ENCODE measurements around the gene MED27.

MED27 gene

DNA sequence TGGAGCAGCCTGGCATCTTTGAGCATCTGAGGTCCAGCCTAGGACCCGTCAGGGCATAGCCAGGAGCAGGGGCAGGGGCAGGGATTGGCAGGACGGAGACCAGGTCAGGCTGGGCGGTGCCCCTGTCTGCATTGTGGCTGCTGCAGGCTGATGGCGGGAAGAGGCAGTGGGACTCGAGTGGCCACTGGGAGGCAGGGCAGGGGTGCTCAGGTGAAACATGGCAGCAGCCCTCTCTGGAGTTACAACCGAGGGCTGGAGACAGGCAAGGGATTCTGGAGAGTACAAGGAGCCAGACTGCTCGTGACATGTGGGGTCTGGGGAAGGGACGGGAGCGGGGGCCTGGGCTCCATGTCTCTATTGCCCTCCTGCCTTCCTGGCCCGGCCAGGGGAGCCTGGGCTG lies 242.4 kb downstream of the MED27 start:
- no peak overlapping the region for H3K27ac ChIP-seq (ENCODE audit: low read length)
- no peak overlapping the region for H3K4me3 ChIP-seq (ENCODE audit: low read length)
- H3K4me1 ChIP-seq (ENCODE audit: control insufficient read depth, insufficient read depth, low read length) = no peaks in the 10 kb centered on the region
- DNase-seq (ENCODE audit: low read depth, low spot score) = no peak
- no peaks in the 10 kb centered on the region for H3K9me3 ChIP-seq (ENCODE audit: control insufficient read depth, insufficient read depth, low read length)
- WGBS (ENCODE audit: insufficient coverage, insufficient read length) = no CpG with 5 or more reads among the region's 10 CpGs
- H3K27me3 ChIP-seq (ENCODE audit: control insufficient read depth, insufficient read depth, low read length) = no peaks in the 10 kb centered on the region
- H3K36me3 ChIP-seq (ENCODE audit: control insufficient read depth, insufficient read depth, low read length) = no peaks in the 10 kb centered on the region; the same call in 1 of the 2 replicates

DNA sequence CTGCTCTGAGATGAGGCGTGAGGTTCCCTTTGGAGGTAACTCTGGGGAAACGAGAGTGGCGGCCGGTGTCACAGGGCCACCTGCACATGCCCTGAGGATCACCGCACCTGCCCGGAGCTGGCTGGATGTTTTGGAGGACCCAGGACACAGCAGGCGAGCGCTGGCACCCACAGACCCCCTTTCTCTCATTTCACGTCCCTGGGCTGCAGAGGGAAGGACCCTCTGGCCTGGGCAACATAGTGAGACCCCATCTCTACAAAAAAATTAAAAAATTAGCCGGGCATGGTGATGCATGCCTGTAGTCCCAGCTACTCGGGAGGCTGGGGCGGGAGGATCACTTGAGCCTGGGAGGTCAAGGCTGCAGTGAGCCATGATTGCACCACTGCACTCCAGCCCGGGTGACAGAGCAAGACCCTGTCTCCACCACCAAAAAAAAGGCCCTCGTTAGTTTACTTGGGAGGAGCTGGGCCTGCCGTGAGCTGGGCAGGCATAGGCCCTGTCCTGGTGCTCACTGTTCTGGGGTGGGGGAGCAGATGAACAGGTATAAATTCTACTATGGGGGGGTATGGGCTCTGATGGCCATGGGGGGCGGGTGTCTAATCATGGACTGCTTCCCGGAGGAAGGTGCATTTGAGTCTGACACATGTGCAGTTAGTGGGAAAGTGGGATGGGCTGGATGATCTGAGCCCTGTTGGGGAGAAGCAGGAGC lies 242.9 kb downstream of the MED27 start:
- no peak for DNase-seq (ENCODE audit: low read depth, low spot score)
- Histone ChIP-seq H3K9me3 (ENCODE audit: control insufficient read depth, insufficient read depth, low read length) (no peaks in the 10 kb centered on the region), H3K36me3 (ENCODE audit: control insufficient read depth, insufficient read depth, low read length) (no peaks in the 10 kb centered on the region; the same call in 1 of the 2 replicates), H3K4me1 (ENCODE audit: control insufficient read depth, insufficient read depth, low read length) (no peaks in the 10 kb centered on the region), H3K4me3 (ENCODE audit: low read length) (no peak overlapping the region), H3K27me3 (ENCODE audit: control insufficient read depth, insufficient read depth, low read length) (no peaks in the 10 kb centered on the region), H3K27ac (ENCODE audit: low read length) (no peak overlapping the region)
- no CpG with 5 or more reads among the region's 17 CpGs for WGBS (ENCODE audit: insufficient coverage, insufficient read length)

DNA sequence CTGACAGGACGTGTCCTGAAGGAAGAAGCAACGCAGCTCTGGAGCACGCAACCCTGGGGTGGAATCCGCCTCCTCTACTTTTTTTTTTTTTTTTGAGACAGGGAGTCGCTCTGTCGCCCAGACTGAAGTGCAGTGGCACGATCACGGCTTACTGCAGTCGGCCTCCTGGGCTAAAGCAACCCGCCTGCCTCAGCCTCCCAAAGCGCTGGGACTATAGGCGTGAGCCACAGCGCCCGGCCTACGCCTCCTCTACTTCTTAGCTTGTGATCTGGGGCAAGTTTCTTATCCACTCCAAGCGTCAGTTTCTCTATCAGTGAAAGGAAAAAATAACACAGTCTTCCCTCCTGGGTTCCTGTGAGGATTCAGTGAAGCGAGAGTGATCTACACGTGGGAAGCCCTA lies 243.6 kb downstream of the MED27 start:
- no peaks in the 10 kb centered on the region for H3K4me1 ChIP-seq (ENCODE audit: control insufficient read depth, insufficient read depth, low read length)
- no peak overlapping the region for H3K4me3 ChIP-seq (ENCODE audit: low read length)
- no peak overlapping the region for H3K27ac ChIP-seq (ENCODE audit: low read length)
- no CpG with 5 or more reads among the region's 18 CpGs for WGBS (ENCODE audit: insufficient coverage, insufficient read length)
- H3K9me3 ChIP-seq (ENCODE audit: control insufficient read depth, insufficient read depth, low read length) = no peaks in the 10 kb centered on the region
- H3K27me3 ChIP-seq (ENCODE audit: control insufficient read depth, insufficient read depth, low read length) = no peaks in the 10 kb centered on the region
- no peaks in the 10 kb centered on the region for H3K36me3 ChIP-seq (ENCODE audit: control insufficient read depth, insufficient read depth, low read length)
- no peak for DNase-seq (ENCODE audit: low read depth, low spot score)

DNA sequence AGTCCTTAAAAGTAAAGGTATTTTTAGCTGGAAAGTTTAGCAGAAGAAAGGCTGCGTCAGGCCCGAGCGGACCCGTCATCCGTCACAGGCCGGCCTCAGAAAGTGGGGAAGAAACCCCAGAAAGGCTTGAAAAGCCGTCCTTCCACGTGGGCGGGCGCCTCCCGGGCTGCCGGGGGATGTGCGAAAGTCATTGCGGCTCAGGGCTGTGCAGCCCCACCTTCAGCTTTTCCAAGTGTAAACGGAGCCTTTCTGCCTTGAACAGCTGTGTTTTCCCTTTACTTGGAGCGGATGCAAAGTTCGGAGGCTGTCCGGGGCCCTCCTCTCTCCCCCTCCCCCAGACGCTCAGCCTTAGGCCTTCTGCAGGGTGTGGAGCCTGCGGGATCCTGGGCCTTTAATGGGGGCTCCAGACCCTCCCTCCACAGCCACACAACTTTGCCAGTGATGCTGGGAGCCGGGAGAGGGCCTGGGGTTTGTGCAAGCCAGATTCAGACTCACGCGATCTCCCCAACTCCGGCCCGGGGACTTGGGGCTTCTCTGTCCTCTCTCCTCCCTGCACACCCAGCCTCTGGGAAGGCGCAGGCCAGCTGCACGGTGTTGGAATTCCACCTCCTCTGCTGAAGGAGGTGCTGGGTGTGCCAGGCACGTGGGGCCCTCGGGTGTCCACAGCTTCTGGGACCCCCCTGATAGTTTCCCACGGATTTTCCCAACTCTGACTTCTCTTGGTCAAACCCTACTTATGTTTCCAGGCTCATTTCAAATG lies 244.3 kb downstream of the MED27 start:
- no peak overlapping the region for H3K27ac ChIP-seq (ENCODE audit: low read length)
- no peak overlapping the region for H3K4me3 ChIP-seq (ENCODE audit: low read length)
- H3K27me3 ChIP-seq (ENCODE audit: control insufficient read depth, insufficient read depth, low read length) = no peaks in the 10 kb centered on the region
- DNase-seq (ENCODE audit: low read depth, low spot score) = no peak
- no peaks in the 10 kb centered on the region for H3K9me3 ChIP-seq (ENCODE audit: control insufficient read depth, insufficient read depth, low read length)
- no CpG with 5 or more reads among the region's 30 CpGs for WGBS (ENCODE audit: insufficient coverage, insufficient read length)
- H3K4me1 ChIP-seq (ENCODE audit: control insufficient read depth, insufficient read depth, low read length) = no peaks in the 10 kb centered on the region
- H3K36me3 ChIP-seq (ENCODE audit: control insufficient read depth, insufficient read depth, low read length) = no peaks in the 10 kb centered on the region

DNA sequence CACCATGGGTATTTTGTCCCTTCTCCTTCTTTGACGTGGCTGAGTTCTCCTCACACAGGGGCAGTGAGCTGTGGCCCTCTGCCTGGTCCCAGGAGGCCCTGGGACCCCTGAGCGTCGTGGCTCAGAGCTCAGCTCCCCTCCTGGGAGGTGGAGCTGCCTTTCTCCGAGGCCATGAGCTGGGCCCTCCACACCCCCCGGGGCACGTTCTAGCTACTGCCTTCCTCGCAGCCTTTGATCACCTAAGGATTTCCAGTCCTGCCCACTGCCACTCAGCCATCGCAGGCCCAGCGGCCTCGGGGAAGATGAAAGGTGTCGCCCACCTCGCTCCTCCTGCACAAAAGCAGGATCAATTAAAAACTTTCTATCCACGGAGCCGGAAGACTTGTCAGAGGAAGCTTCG lies 244.9 kb downstream of the MED27 start:
- no peak overlapping the region for H3K27ac ChIP-seq (ENCODE audit: low read length)
- no peaks in the 10 kb centered on the region for H3K27me3 ChIP-seq (ENCODE audit: control insufficient read depth, insufficient read depth, low read length)
- no peaks in the 10 kb centered on the region for H3K9me3 ChIP-seq (ENCODE audit: control insufficient read depth, insufficient read depth, low read length)
- H3K4me3 ChIP-seq (ENCODE audit: low read length) = no peak overlapping the region
- WGBS (ENCODE audit: insufficient coverage, insufficient read length) = no CpG with 5 or more reads among the region's 15 CpGs
- no peak for DNase-seq (ENCODE audit: low read depth, low spot score)
- H3K36me3 ChIP-seq (ENCODE audit: control insufficient read depth, insufficient read depth, low read length) = no peaks in the 10 kb centered on the region
- H3K4me1 ChIP-seq (ENCODE audit: control insufficient read depth, insufficient read depth, low read length) = no peaks in the 10 kb centered on the region

DNA sequence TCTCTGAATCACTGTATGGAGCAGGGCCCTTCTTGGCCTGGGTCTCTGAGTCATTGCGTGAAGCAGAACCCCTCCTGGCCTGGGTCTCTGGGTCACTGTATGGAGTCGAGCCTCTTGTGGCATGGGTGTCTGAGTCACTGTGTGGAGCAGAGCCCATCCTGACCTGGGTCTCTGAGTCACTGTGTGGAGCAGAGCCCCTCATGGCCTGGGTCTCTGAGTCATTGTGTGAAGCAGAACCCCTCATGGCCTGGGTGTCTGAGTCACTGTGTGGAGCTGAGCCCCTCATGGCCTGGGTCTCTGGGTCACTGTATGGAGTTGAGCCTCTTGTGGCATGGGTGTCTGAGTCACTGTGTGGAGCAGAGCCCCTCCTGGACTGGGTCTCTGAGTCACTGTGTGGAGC lies 245.8 kb downstream of the MED27 start:
- WGBS (ENCODE audit: insufficient coverage, insufficient read length) = no CpG with 5 or more reads among the region's 2 CpGs

DNA sequence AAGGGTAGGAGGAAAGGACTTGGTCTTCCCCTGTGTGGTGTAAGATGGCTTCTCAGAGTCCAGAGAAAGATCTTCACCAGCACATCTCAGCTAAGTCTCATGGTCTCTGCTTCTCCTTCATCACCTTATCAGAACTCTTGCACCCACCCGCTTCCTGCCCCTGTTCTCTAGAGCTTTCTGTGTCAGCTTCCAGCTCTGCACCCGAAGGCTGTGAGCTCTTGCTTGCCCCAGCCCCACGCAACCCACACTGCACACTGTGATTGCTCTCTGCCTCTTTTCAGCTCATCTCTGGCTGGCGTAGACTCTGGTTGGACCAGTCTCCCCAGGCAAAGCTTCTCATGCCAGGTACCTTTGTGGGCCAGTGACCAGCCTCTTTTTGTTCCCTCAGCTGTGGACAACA lies 246.6 kb downstream of the MED27 start:
- no peak overlapping the region for H3K4me3 ChIP-seq (ENCODE audit: low read length)
- no peaks in the 10 kb centered on the region for H3K4me1 ChIP-seq (ENCODE audit: control insufficient read depth, insufficient read depth, low read length)
- DNase-seq (ENCODE audit: low read depth, low spot score) = no peak
- WGBS (ENCODE audit: insufficient coverage, insufficient read length) = no CpG with 5 or more reads among the region's 4 CpGs
- H3K36me3 ChIP-seq (ENCODE audit: control insufficient read depth, insufficient read depth, low read length) = no peaks in the 10 kb centered on the region
- no peaks in the 10 kb centered on the region for H3K27me3 ChIP-seq (ENCODE audit: control insufficient read depth, insufficient read depth, low read length)
- no peak overlapping the region for H3K27ac ChIP-seq (ENCODE audit: low read length)
- H3K9me3 ChIP-seq (ENCODE audit: control insufficient read depth, insufficient read depth, low read length) = no peaks in the 10 kb centered on the region

More for the DNA sequence above, 245.8 kb downstream of the MED27 start:
- H3K4me3 ChIP-seq (ENCODE audit: low read length) = no peak overlapping the region
- H3K27ac ChIP-seq (ENCODE audit: low read length) = no peak overlapping the region
- H3K4me1 ChIP-seq (ENCODE audit: control insufficient read depth, insufficient read depth, low read length) = no peaks in the 10 kb centered on the region
- H3K27me3 ChIP-seq (ENCODE audit: control insufficient read depth, insufficient read depth, low read length) = no peaks in the 10 kb centered on the region
- no peak for DNase-seq (ENCODE audit: low read depth, low spot score)
- H3K36me3 ChIP-seq (ENCODE audit: control insufficient read depth, insufficient read depth, low read length) = no peaks in the 10 kb centered on the region
- no peaks in the 10 kb centered on the region for H3K9me3 ChIP-seq (ENCODE audit: control insufficient read depth, insufficient read depth, low read length)

DNA sequence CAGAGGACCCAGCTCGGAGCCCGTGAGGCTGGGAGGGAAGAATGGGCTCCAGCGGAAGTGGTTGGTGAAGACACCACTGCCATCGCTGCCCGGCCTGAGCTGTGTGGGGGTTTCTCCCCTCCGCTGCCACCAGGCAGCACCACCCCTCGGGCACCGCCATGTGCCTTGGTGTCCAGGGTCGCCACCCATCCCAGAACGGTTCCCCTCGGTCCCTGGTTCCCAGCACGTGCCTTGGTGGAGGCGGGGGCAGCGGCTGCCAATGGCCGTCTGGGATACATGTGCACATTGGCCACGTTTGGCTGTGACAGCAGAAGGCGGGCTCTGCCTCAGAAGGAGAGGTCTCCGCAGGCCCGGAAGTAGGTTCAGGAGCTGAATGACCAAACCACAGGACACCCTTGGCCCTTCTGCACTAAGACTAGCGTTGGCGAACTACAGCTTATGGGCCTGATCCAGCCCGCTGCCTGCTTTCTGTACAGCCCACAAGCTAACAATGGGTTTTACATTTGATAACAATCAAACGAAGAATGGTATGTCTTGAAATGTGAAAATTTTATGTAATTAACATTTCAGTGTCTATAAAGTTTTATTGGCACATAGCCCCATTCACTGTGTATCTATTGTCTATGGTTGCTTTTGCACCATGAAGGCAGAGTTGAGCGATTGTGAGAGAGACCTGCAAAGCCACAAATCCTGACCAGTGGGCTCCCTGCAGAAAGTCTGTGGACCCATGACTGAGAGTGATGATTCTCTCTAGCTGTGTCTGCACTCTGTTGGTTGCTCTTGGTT lies 248.1 kb downstream of the MED27 start:
- Histone ChIP-seq H3K36me3 (ENCODE audit: control insufficient read depth, insufficient read depth, low read length) (no peaks in the 10 kb centered on the region), H3K4me3 (ENCODE audit: low read length) (no peak overlapping the region), H3K27me3 (ENCODE audit: control insufficient read depth, insufficient read depth, low read length) (no peaks in the 10 kb centered on the region), H3K9me3 (ENCODE audit: control insufficient read depth, insufficient read depth, low read length) (no peaks in the 10 kb centered on the region), H3K4me1 (ENCODE audit: control insufficient read depth, insufficient read depth, low read length) (0 out of 2 replicates have a peak, but pooled peaks cover 1% of the 10 kb centered on the region), H3K27ac (ENCODE audit: low read length) (no peak overlapping the region)
- no peak for DNase-seq (ENCODE audit: low read depth, low spot score)
- no CpG with 5 or more reads among the region's 24 CpGs for WGBS (ENCODE audit: insufficient coverage, insufficient read length)

DNA sequence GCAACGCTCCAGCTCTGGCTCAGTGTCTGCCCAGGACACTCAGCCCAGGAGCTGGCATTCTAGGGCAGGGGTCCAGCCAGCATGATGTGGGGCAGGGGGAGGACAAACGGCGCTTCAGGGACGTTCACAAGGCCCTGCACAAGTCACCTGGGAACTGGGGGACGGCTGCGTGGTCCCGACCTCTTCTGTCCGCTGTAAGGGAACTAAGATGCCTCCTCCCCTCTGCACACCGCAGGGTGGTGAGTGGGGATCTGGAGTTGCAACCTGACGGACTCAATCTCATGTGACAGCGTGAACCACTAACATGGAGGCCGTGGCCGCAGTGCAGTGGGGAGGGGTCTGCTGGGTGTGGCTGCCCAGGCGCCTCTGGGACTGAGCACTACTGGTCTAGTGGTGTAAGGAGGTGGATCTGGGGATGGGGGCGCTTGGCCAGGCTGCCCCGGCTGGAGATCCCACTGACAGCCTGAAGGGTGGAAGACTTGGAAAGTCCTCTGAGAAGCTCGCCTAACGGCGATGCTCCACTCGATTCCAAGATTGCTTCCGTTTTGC lies 251.8 kb downstream of the MED27 start:
- H3K4me1 ChIP-seq (ENCODE audit: control insufficient read depth, insufficient read depth, low read length) = 0 out of 2 replicates have a peak, but pooled peaks cover 1% of the 10 kb centered on the region
- H3K27ac ChIP-seq (ENCODE audit: low read length) = no peak overlapping the region
- WGBS (ENCODE audit: insufficient coverage, insufficient read length) = no CpG with 5 or more reads among the region's 21 CpGs
- DNase-seq (ENCODE audit: low read depth, low spot score) = no peak
- H3K27me3 ChIP-seq (ENCODE audit: control insufficient read depth, insufficient read depth, low read length) = no peaks in the 10 kb centered on the region
- H3K4me3 ChIP-seq (ENCODE audit: low read length) = no peak overlapping the region
- H3K36me3 ChIP-seq (ENCODE audit: control insufficient read depth, insufficient read depth, low read length) = no peaks in the 10 kb centered on the region
- no peaks in the 10 kb centered on the region for H3K9me3 ChIP-seq (ENCODE audit: control insufficient read depth, insufficient read depth, low read length)

DNA sequence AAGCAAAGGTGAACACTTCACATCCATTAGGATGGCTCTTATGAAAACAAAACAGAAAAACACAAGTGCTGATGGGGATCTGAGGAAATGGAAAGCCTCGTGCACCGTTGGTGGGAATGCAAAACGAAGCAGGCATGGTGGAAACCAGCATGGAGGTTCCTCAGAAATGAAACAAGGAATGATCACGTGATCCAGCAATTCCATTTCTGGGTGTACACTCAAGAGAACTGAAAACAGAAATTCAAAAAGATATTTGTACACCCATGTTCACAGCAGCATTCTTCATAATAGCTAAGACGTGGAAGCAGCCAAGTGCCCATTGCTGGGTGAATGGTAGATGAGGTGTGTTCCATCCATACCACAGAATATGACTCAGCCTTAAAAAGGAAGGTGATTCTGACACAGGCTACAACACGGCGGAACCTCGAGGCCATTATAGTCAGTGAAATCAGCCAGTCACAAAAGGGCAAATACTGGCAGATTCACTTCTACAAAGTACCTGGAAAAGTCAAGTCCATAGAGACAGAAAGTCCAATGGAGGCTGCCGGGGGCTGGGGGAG lies 252.6 kb downstream of the MED27 start:
- DNase-seq (ENCODE audit: low read depth, low spot score) = no peak
- no peaks in the 10 kb centered on the region for H3K27me3 ChIP-seq (ENCODE audit: control insufficient read depth, insufficient read depth, low read length)
- no CpG with 5 or more reads among the region's 9 CpGs for WGBS (ENCODE audit: insufficient coverage, insufficient read length)

More for the DNA sequence above, 252.6 kb downstream of the MED27 start:
- Histone ChIP-seq H3K27ac (ENCODE audit: low read length) (no peak overlapping the region), H3K36me3 (ENCODE audit: control insufficient read depth, insufficient read depth, low read length) (no peaks in the 10 kb centered on the region), H3K4me1 (ENCODE audit: control insufficient read depth, insufficient read depth, low read length) (0 out of 2 replicates have a peak, but pooled peaks cover 1% of the 10 kb centered on the region), H3K4me3 (ENCODE audit: low read length) (no peak overlapping the region), H3K9me3 (ENCODE audit: control insufficient read depth, insufficient read depth, low read length) (no peaks in the 10 kb centered on the region)
